NCI-H146 (cell line): ENCODE measurements around the gene VWA5A.
"Not testable (repeated sequence)": the region's sequence is repeated elsewhere in the genome, so short reads cannot be mapped to it uniquely, and the experiment has no call there.

Source experiments
- DNase-seq: peaks from one replicate; lab custom pipeline; 2025; lab: John Stamatoyannopoulos, UW

Gene VWA5A

DNA sequence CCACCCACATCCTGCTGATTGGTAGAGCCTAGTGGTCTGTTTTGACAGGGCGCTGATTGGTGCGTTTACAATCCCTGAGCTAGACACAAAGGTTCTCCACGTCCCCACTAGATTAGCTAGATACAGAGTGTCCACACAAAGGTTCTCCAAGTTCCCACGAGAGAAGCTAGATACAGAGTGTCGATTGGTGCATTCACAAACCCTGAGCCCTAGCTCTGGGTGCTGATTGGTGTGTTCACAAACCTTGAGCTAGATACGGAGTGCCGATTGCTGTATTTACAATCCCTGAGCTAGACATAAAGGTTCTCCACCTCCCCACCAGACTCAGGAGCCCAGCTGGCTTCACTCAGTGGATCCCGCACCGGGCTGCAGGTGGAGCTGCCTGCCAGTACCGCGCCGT, 55.1 kb downstream of the VWA5A start:
- DNase-seq = not testable (repeated sequence)

DNA sequence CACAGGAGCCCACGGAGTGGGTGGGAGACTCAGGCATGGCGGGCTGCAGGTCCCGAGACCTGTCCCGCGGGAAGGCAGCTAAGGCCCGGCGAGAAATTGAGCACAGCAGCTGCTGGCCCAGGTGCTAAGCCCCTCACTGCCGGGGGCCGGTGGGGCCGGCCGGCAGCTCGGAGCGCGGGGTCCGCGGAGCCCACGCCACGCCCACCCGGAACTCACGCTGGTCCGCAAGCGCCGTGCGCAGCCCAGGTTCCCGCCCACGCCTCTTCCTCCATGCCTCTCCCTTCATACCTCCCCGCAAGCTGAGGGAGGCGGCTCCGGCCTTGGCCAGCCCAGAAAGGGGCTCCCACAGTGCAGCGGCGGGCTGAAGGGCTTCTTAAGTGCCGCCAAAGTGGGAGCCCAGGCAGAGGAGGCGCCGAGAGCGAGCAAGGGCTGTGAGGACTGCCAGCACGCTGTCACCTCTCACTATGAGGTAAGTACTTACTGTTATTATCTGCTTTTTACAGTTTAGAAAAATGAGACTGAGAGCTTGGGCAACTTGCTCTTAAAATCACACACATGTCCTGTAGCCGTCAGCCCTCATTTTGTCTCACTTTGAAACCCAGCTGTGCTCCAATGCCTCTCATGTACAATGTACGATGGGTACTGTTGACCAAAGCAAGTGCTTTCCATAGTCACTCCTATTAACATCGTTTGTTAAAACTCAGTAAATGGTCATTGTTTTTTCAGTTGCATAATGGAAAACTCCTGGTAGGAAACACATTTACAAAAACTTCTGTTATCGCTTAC, 55.7 kb downstream of the VWA5A start:
- no peak for DNase-seq

DNA sequence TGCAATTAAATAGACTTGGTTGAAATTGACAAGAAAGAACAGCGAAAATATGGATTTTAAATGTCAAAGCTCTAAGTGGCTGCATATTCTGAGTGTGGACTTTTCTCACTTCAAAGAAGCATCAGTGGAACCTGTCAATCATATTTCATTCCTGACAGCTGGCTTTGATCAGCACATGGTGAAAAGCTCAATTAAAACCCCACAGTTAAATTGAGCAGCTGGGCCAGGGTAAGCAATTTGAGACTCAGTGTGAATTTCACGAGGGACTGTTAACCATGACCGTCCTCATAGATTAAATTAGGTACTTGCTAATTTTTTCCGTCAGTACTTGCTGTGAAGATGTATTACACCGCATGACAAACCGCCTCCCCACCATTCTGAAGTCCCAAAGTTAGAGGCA, 56.9 kb downstream of the VWA5A start:
- DNase-seq = no peak

DNA sequence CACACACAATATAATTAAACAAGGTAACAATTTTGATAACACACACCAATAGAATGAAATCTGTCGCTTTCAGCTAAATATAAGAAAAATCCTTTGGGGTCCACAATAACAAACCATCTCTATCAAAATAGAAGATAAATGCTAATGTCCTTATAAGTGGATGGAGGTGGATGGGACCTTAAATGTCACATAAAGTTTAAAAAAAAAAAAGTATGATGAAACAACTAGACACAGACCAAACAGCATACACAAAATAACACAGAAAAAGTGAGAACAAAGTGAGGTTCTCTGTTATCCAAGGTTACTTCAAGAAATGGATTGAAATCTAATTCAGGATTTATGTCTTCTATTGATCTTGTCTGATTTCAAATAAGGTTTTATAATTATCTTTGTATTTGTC, 57.3 kb downstream of the VWA5A start:
- DNase-seq = no peak

DNA sequence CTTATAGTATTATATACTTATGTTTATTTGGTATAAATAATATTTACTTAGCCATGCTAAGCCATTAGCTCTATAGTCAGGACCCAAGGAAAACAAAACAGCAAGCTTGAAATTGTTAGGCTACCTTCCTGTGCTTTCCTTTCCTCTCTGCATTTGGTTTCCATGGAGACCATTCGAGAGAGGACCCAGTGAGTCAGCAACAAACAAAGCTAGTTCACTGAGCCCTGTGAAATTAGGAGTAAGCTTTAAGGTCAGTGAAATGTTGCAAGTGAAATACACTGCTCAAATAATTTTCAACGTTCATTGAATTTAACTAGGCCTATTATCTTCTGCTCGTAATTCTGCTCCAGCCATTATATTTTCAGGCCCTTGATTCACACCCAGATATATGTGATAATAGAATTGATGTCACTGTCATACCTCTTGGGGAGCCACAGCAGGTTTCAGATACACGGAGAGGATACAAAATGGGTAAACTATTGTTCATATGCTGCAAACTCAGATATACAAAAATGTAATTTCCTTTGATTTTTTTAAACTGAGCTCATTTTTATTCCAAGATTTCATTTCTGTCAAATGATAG, 58.8 kb downstream of the VWA5A start:
- peak; percentile 2 for DNase-seq

DNA sequence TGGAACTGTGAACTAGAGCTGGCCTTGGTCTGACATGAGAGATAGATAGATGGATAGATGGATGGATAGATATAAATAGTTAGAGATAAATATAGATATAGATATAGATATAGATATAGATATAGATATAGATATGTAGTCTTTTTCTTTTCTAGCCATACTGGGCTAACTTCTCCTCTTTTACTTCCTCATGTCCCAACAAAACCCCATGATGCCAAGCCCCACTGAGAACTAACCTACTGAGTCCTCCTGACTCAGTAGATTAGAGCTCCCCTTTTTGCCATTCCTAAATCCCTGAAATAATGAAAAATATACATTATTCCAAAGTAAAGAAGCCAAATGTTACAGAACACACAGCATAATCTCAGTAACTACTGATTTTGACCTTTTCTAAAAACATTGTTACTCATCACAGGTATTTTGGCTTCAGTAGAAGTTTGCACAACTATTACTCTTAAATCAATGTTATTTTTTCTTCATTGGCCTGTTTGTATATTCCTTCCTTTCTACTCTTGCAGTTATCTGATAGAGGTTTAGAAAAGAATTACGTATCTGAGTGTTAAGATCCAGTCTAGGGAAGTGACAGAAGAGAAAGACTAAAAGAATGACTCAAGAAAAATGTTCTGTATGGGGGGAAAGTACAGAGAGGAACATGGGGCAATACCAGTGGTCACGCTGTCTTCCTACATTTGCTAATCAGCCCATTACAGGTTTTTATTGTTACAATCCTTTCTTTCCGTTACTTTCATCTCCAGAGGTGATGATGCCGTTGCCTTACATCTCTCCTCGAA, 61.9 kb downstream of the VWA5A start:
- no peak for DNase-seq

DNA sequence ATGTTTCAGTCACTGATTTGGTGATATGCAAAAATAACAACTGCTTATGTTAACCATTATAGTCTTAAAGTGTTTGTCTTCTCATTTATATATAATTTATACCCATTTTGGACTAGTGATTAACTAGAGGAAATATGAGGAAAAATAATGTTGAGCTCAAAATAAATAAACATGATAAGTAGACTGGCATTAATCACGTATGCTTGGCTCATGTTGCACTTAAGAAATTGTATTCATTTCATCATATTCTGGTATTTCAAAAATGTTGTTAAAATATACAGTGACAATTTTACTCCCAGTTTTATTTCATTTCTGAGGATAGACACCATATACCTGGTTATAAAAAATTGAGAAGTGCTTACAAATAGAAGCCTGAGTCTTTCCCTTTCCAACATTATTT, 64.1 kb downstream of the VWA5A start:
- no peak for DNase-seq

DNA sequence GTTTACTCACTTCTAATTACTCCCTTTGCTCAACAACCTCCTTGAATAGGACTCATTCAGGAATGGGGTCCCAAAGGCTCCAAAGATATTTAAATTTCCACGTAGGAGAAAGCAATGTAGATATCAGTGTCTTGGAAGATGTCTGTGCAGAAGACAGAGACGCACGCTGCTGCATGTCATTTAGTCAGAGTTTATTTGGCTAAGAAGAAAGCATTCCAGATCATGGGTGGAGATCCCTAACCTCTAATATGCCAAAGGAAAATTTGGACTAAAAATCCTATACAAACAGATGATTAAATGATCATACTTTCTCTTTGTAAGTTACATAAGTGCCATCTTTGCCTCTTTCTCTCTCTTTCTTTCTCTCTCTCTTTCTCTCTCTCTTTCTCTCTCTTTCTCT, 67.8 kb downstream of the VWA5A start, which contains the start of gene OR10D3:
OR10D3 (plus strand) TSS at position 278 of the 400 bp plus-strand sequence. CDS start 1,925 bp downstream, outside the sequence.
- no peak for DNase-seq

DNA sequence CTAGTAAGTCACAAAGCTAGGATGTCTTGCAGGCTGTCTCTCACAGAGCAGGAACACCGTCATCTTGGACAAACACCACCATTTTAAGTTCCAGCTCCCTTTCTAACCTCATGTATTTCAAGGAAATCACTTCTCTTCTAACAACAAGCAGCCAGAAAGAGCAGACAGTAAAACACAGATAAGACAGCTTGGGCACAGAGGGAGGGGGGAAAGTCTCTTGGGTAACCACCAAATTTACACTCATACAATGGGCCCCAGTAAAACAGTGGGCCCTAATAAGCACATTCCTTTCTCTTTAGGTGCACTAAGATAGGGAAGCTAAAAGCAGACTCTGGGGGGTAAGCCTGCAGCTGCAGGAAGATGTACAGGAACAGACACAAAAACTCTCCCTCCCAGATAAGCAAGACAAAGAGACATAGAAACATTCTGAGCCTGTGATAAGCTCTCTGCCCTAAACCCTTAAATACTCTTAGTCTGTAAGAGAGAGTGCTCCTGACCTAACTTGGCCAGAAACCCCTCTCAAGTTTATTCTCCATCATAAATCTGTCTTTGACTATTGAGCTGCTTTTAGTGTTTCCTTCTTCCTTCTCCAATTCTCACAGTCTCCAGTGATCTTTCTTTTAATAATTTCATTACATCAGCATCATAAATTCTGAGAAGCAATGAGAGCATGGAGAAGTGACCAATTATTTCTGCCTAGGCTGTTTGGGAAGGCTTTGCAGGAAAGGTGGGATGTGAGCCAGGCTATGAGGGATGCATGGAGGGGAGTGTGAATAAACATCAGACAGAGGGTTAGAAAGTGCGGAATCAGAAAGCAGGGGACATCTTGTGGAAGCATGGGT, 75.3 kb downstream of the VWA5A start:
- DNase-seq = no peak

DNA sequence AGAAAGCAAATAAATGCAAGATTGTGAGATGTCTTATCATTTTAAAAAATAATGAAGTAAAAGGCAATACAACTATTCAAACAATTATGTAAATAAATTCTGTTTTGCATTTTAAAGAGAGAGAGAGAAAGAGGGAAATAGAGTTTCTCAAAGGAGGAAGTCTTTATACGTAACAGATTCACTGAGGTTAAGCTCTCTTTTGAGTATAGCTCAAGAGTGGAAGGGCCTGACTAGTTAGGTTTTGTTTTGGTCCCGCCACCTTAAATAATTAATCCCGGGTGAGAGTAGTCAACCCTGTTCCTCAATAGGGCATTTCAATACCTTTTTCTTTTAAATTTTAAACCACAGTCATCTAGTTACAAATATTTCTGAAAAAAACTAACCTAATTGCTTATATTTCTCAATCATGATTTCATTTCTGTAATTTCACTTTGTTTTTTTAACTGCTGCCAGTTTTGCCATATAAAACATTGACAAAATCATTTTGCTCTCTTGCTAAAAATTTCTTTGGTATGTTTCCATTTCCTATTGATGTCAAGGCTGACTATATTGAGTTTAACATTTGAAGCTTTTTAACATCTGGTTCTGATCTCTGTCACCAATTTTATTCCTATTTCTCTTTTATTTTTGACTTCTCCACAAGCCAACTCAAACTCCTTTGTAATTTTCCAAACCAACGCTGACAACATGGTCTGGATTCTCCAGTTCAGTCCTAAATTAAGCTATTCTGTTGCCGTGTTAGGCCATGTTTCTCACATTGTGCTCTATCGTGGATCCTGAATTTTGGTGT, 78.2 kb downstream of the VWA5A start:
- DNase-seq = no peak

DNA sequence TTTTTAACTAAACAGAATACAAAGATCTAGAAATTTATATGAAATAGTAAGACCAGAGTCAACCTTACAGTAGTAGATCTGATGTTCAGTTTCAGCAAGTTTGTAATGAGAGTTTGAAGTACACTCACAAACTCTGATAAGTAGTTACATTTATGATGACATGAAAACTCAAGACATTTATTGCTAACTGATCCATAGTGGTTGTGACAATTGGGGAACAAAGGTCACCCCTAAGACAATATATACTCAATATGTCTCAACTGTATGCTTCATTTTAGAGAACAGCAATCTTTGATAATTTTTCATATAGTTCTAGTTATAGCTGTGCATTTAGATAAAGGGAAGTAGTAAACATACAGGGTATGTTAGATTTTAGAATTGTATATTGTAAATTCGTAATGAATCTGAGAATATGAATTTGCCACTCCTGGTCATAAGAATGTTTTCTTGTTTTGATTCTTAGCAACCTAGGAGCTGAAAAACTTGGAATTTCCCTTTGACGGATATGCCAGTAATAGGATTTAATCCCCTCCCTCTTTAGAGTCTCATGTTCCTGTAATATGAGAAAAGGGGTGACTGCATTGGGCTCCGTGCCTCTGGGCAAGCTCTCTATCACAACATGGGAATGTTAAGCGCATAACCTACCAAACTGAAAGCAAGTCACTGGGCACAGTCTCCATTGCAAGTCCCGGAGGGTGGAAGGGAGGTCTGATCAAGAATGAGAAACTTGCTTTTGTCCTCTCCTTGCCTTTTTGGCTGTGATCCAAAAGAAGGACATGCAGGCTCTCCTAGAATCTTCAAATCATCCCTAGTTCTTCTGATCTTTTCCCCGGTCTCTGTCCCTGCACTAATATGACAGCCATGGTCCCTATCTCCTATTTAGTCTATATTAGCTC, 79.3 kb downstream of the VWA5A start:
- no peak for DNase-seq

DNA sequence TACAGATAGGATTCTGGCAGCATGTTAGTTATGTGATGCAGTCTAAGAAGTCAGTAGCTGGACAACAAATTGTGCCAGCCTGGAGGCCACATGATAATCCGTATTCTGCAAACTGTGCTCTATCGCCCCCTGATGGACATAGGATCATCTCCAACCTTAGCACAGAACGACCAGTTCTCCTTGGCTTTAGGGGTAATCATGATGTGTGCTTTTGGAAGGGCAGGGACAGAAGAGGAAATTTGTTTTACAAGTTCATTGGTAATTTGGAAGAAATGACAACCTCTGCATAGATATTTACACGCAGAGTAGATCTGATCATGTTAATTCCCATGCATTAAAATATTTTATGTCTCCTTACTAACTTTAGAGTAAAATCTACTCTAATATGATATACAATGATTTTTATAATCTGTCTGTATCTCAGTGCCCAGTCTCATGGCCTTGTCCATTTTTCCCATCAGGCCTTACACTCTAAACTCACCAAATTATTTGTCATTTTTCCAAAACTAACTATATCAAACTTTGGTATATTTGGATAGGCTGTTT, 80.0 kb downstream of the VWA5A start:
- peak; percentile 39 for DNase-seq
